COLO829 (cell line): ENCODE measurements around the gene CGGBP1.
A peak's percentile ranks its signal among the peaks of the same experiment; 100 is the strongest.

Experiments used
- DNase-seq: peaks from one replicate; pipeline ENCODE4 v3.0.0; 2012; ENCODE audit warnings: low spot score

CGGBP1 gene, protein sequence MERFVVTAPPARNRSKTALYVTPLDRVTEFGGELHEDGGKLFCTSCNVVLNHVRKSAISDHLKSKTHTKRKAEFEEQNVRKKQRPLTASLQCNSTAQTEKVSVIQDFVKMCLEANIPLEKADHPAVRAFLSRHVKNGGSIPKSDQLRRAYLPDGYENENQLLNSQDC

GRCh38 chr3:88058581-88059379 is at the start of gene CGGBP1, which contains the start of gene ZNF654:
CGGBP1 (minus strand) TSS chr3:88059005; CDS start chr3:88055976, 3,029 bp downstream.
ZNF654 (plus strand) TSS chr3:88059255; CDS start chr3:88059320, 65 bp downstream.
- DNase-seq = peak; percentile 98

DNA sequence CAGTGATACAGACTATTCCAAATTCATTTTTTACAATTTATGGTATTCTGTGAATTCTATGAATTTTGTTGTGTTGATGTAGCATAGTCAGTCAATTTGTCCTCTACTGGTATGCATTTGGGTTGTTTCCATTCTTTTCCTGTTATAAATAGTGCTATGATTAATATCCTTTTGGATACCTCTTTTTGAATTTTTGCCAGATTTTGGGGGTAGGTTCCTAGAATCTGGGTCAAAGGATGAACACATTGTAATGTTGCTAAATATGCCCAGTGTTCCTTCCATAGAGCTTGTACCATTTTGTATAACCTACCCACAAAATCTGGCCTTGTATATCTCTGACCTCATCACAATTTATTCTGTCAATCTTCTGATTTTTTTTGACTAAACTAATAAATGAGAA is 46.5 kb upstream of the CGGBP1 start:
- no peak for DNase-seq

DNA sequence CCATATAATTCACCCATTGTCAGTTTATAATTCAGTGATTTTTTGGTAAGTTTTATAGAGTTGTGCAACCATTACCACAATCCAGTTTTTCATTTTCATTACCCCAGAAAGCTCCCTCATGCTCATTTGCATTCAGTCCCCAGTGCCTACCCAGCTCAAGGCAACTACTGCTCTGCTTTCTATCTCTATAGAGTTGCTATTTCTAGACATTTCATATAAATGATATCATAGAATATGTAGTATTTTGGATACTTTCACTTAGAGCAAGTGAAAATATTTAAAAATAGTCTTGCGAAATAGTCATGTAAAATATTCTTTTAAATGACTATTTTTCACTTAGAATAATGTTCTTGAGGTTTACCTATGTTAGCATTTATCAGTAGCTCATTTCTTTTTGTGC is 42.3 kb upstream of the CGGBP1 start:
- no peak for DNase-seq

DNA sequence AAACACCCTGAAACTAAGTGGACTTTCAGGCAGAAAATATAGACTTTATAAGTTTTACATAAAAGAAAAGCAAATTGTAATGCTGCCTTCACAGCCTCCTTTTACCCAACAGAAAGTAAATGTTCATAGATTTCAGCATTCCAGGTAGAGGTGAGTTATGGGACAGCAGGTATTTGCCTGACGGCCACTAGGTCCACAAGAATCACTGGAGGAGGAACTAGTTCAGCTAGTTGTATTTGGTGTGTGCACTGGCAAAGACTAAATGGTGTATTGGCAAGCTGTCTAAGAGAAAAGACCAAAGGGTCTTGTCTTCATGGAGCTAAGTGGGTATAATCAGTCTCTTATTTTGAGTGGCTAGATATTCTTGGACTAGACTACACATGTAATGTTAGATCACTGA is 34.5 kb upstream of the CGGBP1 start:
- no peak for DNase-seq

DNA sequence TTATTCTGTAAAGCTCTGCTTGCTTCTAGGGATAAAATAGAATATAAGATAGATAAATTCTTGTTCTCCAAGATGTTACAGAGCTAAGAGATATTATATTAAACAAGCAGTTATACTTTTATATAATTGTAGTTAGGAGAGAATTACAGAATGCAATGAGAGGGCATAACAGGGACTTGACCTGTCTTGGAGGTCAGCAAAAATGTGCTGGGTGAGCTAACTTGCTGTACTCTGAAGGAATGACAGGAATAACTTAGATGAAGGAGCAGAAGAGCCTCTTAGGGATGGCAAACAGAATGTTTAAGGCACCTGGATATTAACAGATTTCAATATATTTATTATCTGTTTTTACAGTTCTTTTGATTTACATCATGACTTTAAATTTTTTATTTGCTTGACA is 33.5 kb upstream of the CGGBP1 start:
- DNase-seq = no peak

- no peak for DNase-seq
Observed at GRCh38 chr3:88090681-88091080, 31.9 kb upstream of the CGGBP1 start.

DNA sequence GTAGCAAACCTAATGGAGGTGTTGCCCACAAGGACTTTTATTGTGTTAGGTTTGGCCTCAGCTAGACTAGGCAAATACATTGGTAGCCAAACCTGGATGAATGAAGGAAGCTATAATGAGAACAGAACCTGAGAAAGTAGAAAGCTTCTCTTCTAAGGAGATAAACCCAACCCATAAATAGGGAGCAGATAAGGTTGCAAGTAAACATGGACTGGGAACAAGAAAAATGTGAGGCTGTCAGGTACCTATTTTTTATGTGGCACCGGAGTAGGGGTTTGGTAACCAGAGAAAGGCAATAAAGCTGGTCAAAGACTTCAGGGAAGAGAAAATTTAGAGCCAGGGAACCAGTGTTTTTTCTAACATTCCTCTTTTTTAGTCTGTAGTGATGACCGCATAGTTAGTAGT is 25.3 kb upstream of the CGGBP1 start:
- no peak for DNase-seq

- no peak for DNase-seq
Observed at GRCh38 chr3:88082854-88083253, 24.0 kb upstream of the CGGBP1 start.

- DNase-seq = no peak
Observed at GRCh38 chr3:88078932-88079331, 20.1 kb upstream of the CGGBP1 start.

GRCh38 chr3:88076712-88077111 is 17.9 kb upstream of the CGGBP1 start:
- DNase-seq = no peak

DNA sequence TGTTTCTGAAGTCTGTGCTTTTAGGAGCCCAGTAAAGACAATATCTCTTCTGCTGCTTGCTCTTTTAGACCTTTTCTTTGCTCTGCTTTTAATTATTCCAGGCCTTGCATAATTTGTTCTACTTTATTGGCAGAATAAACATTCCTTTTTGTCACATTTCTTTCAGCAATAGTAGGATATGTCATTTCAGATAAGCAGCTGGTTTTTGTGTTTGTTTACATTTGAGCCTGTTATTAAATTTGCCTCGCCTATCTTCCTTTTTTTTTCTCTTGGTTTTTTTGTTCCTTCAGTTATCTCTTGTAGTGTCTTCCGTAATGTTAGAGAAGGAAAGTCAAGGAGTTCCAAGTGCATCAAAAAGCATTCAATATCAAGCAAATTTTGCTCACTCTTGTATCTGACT is 16.7 kb upstream of the CGGBP1 start:
- DNase-seq = no peak

GRCh38 chr3:88075072-88075471 is 16.3 kb upstream of the CGGBP1 start:
- DNase-seq = no peak

DNA sequence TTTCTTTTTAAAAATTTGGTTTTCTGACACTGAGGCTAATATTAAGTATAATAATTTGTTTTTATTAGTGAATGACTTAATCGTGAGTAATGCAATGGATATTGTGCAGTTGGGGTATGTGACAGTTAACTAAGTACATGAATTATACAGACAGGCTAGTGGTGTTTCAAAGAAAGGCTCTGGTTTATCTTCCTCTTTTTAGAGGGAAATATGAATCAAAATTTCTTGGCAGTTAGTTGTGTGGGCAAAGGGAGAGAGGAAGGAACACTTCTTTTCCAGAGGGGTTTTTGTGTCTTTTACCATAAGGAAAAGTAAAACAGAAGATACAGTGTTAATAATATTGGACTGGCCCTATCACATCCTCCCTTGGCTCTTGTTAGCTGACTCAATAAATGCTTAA is 2.9 kb upstream of the CGGBP1 start:
- no peak for DNase-seq

DNA sequence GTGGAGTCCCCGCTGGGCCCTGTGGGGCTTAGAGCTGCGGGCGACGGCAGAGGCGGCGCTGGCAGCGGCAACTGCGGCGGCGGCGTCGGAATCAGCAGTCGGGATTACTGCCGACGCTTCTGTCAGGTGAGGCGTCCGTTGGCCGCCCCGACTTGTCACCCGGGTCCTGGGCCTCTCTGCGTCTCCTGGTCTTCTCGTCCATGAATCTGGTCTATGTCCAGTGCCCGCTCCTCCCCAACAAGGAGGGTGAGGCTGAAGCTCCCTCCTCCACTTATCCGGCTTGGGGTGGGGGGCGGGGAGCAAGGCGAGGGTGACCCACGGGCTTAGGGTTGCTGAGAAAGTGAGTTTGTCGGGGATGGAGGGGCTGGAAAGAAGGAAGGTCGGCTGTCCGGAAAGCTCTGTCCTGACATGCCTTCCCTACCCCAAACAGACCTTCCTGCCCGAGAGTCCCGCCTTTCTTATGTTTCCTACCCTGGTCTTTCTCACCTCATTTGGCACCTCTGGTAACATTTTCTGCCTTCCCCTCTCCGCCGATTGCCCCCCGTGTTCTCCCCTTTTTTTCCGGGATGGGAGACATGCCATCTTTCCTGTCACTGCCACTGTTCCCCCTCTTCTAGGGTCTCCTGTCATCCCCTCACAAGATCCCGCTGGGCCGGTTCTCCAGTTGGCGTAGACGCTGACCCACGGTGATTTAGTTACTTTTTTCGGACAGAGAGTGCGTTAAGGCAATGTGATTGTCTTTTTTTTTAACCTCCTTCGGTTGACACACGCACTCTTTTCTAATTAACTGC is 770 bp upstream of the CGGBP1 start:
- DNase-seq = no peak

- no peak for DNase-seq
Observed at GRCh38 chr3:88058306-88058580, 562 bp downstream of the CGGBP1 start.

DNA sequence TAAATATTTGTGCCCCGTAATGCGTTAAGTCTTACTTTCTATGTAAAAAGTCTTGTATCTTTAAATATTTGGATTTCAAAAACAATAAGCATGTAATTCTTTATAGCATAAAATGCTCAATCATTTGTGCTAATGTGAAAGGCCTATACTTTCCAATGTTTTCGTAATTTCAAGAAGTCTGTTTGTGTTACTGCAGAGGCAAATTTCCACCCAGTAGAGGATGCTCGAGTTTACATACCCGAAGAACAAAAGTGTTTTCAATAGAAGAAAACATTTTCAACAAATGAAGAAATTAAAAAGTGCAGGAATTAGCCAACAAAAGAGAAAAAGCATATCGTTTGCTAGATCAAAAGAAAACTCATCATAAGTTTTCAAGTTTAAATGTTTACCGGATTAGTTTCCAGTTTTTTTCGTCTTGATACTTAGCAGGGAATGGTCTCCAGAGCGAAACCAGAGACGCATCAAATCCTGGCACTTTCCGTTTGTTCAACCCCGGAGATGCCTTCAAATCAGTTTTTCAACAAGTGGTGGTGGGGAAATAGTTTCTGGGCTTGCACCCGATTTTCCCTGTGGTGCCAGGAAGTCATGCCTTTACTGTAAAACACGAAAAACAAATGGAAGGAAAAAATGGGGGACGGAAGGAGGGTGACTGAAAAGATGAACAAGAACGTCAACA is 1.0 kb downstream of the CGGBP1 start:
- DNase-seq = no peak

DNA sequence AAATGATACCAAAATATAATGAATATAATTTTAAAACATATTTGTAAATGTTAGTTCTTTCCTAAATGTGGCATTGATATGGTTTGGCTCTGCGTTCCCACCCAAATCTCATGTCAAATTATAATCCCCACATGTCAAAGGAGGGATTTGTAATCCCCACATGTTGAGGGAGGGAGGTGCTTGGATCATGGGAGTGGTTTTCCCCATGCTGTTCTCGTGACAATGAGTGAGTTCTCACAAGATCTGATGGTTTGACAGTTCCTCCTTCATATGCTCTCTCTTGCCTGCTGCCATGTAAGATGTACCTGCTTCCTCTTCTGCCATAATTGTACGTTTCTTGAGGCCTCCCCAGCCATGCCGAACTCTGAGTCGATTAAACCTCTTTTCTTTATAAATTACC is 12.0 kb downstream of the CGGBP1 start:
- DNase-seq = no peak

- DNase-seq = no peak
Observed at GRCh38 chr3:88044411-88044810, 14.4 kb downstream of the CGGBP1 start.

GRCh38 chr3:88041005-88041404 is 17.8 kb downstream of the CGGBP1 start:
- DNase-seq = no peak

GRCh38 chr3:88040529-88040928 is 18.3 kb downstream of the CGGBP1 start:
- no peak for DNase-seq

DNA sequence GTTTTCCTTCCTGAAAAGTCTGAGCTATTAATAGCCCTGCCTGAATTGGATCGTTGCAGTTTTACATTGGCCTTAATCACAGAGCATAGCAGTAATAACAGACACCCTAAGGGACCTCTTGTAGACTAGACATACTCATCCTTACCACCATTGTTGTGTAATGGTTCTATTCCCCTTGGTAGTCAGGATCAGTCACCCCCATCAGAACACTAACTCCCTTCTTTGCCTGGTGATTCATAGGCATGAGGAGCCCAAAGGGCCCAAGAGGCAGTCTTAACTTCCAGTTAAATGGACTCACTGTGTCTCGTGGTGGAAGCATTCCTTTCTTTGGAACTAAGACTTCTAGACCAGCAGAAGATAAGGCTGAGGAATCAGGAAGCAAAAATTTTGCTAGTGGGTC is 20.2 kb downstream of the CGGBP1 start:
- peak; percentile 98 for DNase-seq

DNA sequence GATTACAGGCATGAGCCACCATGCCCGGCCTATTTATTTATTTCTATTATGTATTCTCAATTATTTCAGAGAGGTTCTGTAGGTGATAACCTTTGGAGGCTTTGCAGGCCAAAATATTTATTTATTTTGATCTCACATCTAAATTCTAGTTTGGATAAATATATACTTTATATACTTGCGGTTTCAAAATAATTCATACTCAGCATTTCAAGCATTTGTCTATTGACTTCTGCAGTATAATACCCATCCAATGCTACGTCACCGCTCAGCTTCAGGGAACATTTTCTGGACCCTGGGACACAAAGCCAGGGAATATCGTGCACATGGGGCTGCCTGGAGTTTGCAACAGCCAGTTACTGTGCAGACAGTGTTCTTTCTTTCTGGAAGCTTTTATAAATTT is 22.6 kb downstream of the CGGBP1 start:
- DNase-seq = no peak
